GM21381 (cell line): ENCODE measurements around the gene DOK6.
"Not testable (repeated sequence)": the region's sequence is repeated elsewhere in the genome, so short reads cannot be mapped to it uniquely, and the experiment has no call there.

Source experiments
- ATAC-seq: cut with Tn5 transposase; IDR thresholded peaks from one replicate; pipeline ENCODE4 v1.9.1; 2021; ENCODE audit warnings: mild to moderate bottlenecking, moderate library complexity; ENCODE audit not compliant: unreplicated experiment

DOK6 gene

GRCh38 chr18:69844656-69845055 is 444.0 kb downstream of the DOK6 start:
- no peak for ATAC-seq

- ATAC-seq, result no peak
Measured at GRCh38 chr18:69845593-69846506, 445.2 kb downstream of the DOK6 start.

- no peak for ATAC-seq
Measured at GRCh38 chr18:69853051-69853450, 452.4 kb downstream of the DOK6 start.

GRCh38 chr18:69854455-69854854 is 453.8 kb downstream of the DOK6 start:
- ATAC-seq, result no peak

GRCh38 chr18:69858897-69859296 is 458.2 kb downstream of the DOK6 start:
- no peak for ATAC-seq

GRCh38 chr18:69864802-69865201 is 464.1 kb downstream of the DOK6 start:
- peak; percentile 85 for ATAC-seq

GRCh38 chr18:69865776-69866175 is 465.1 kb downstream of the DOK6 start:
- ATAC-seq, result no peak

GRCh38 chr18:69866212-69866611 is 465.5 kb downstream of the DOK6 start:
- ATAC-seq, result no peak

- ATAC-seq, result no peak
Measured at GRCh38 chr18:69870736-69871135, 470.0 kb downstream of the DOK6 start.

- no peak for ATAC-seq
Measured at GRCh38 chr18:69871363-69871762, 470.7 kb downstream of the DOK6 start.

- no peak for ATAC-seq
Measured at GRCh38 chr18:69872661-69873060, 472.0 kb downstream of the DOK6 start.

GRCh38 chr18:69874058-69874457 is 473.4 kb downstream of the DOK6 start:
- no peak for ATAC-seq

GRCh38 chr18:69876490-69876889 is 475.8 kb downstream of the DOK6 start:
- no peak for ATAC-seq

- ATAC-seq, result no peak
Measured at GRCh38 chr18:69878213-69878933, 477.7 kb downstream of the DOK6 start.

- ATAC-seq, result not testable (repeated sequence)
Measured at GRCh38 chr18:69879051-69879450, 478.4 kb downstream of the DOK6 start.

GRCh38 chr18:69880083-69880482 is 479.4 kb downstream of the DOK6 start:
- no peak for ATAC-seq

GRCh38 chr18:69882965-69883668 is 482.4 kb downstream of the DOK6 start:
- peak; percentile 31 for ATAC-seq

GRCh38 chr18:69883781-69884180 is 483.1 kb downstream of the DOK6 start:
- ATAC-seq, result no peak

- no peak for ATAC-seq
Measured at GRCh38 chr18:69885355-69885754, 484.7 kb downstream of the DOK6 start.

- ATAC-seq, result peak; percentile 81
Measured at GRCh38 chr18:69885841-69886531, 485.3 kb downstream of the DOK6 start.

GRCh38 chr18:69887256-69887655 is 486.6 kb downstream of the DOK6 start:
- ATAC-seq, result no peak
